VCaP (cell line): ENCODE data around the gene FAM131A.

Experiments
- H3K27ac ChIP-seq: fragments of 450-650 bp; 2 replicates; pipeline ENCODE4 v1.5.1; 2017
- TF ChIP-seq, protein P1 (sequence below): fragments of 450-650 bp; conservative IDR thresholded peaks from 2 replicates; pipeline ENCODE4 v1.5.1; 2017; ENCODE audit warnings: mild to moderate bottlenecking, moderate library complexity

The FAM131A gene

DNA sequence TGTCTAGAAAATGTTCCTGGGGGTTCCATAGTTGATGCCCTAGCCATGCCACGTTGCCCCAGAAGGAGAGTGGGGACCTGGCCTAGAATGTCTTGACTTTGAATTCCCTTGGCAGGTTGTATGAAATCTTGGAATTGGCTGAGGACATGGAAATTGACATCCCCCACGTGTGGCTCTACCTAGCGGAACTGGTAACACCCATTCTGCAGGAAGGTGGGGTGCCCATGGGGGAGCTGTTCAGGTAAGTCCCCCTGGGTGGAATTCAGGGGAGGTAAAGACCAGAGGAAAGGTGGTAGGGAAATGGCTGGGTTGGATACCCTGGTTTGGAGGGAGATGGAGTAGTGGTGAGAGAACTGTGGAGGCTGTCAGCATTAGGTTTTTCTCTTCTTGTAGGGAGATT is 8.9 kb upstream of the FAM131A start:
- H3K27ac ChIP-seq = no peak overlapping the region
- TF ChIP-seq, protein P1, sequence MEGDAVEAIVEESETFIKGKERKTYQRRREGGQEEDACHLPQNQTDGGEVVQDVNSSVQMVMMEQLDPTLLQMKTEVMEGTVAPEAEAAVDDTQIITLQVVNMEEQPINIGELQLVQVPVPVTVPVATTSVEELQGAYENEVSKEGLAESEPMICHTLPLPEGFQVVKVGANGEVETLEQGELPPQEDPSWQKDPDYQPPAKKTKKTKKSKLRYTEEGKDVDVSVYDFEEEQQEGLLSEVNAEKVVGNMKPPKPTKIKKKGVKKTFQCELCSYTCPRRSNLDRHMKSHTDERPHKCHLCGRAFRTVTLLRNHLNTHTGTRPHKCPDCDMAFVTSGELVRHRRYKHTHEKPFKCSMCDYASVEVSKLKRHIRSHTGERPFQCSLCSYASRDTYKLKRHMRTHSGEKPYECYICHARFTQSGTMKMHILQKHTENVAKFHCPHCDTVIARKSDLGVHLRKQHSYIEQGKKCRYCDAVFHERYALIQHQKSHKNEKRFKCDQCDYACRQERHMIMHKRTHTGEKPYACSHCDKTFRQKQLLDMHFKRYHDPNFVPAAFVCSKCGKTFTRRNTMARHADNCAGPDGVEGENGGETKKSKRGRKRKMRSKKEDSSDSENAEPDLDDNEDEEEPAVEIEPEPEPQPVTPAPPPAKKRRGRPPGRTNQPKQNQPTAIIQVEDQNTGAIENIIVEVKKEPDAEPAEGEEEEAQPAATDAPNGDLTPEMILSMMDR = no peak

DNA sequence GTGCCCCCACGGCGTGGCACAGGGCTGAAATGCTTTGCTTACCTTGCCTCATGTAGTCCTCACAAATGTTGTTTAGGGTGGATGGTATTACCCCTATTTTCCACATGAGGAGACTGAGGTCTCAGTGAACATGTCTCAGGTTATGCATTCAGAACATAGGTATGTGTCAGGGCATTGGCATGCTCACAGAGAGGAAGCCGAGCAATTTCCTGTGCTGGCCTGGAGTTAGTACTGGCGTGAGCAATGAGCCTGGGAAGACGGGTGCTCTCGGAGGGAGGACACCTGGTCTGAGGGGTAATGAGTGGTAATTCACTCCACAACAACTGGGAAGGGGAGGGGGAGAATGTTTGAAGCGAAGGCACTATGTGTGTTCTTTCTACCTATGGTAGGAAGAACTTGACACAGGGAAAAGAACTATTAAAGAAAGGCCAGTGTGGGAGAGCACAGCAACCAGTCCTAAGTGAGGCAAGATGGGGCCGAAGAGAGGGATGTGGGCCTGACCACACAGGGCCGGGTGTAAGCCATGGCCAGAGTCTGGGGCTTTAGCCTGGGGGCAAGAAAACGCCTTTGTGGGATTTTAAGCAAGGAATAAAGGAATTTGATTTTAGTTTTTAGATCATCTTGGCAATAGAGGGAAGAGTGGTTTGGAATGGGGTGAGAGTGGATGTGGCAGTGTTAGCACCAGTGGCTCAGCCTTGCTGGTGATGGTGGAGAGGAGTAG is 4.9 kb upstream of the FAM131A start:
- TF ChIP-seq, protein P1 = no peak
- peak overlapping the region; percentile 26; the same call in 1 of the 2 replicates for H3K27ac ChIP-seq

DNA sequence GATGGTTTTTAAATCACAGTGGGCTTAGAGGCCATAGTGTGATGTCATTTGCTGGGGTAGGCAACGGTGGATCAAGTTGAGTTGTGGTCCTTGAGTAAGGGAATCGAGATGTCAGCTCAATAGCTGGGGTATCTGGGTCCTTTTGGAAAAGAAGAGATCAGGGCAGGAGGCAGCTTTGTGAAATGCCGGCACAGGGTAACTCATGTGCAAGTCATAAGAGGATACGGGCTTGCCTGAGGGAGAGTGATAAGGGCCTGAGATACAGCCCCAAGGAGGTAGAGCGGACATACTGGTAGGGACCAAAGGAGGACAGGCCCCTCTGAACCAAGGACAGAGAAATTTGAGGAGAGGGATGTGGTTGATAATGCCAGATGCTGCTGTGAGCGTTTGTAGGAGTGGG is 4.2 kb upstream of the FAM131A start:
- H3K27ac ChIP-seq = peak overlapping the region; percentile 26
- TF ChIP-seq, protein P1 = no peak

DNA sequence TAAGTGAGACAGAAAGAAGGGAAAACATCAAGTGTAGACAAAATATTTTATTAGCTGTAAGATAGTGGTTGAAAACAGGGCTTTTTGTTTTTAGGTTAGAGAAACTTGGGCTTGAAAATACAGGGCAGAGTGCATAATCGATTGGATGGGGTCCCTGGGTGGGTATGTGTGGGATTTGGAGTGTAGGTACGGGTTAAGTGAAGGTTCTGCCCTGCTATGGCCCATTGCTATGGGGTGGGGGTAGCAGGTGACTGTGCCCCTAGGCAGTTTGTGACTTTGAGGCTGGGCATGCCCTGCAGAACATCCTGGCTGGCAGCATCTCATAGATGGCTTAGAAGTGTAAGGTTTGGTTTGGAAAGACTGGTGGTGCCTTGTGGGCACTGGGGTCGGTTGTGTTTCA is 3.7 kb upstream of the FAM131A start:
- H3K27ac ChIP-seq = peak overlapping the region; percentile 26
- TF ChIP-seq, protein P1 = no peak

DNA sequence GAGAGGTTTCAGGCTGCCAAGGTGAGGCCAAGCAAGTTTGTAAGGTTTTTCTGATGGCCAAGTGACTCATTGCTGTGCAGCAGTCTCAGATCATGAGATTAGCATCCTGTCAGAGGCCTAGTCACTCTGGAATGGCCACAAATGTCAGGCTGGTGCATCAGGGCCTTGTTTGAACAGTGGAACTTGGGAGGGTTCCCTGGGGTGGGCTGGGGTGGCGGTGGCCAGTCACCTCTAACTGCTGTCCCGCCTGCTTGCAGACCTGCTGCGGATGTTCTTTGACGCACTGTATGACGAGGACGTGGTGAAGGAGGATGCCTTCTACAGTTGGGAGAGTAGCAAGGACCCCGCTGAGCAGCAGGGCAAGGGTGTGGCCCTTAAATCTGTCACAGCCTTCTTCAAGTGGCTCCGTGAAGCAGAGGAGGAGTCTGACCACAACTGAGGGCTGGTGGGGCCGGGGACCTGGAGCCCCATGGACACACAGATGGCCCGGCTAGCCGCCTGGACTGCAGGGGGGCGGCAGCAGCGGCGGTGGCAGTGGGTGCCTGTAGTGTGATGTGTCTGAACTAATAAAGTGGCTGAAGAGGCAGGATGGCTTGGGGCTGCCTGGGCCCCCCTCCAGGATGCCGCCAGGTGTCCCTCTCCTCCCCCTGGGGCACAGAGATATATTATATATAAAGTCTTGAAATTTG is 2.8 kb upstream of the FAM131A start:
- peak overlapping the region; percentile 81; the same call in 1 of the 2 replicates for H3K27ac ChIP-seq
- TF ChIP-seq, protein P1 = no peak

DNA sequence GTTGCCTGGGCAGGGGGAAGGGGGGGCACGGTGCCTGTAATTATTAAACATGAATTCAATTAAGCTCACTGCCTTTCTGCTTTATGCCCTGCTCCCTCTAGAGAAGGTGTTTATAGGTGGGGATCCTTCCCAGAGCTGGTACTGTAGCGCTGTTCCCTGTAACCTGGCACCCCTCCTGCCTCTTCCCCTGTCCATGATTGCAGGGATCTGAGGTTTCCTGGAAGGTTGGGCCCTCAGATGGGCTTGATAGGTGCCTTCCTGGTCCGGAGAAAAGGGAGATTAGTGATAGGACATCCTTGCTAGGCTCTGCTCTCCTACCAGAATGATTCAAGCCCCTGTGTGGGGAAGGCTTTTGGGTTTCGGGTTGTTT is 2.1 kb upstream of the FAM131A start:
- TF ChIP-seq, protein P1 = no peak
- H3K27ac ChIP-seq = peak overlapping the region; percentile 81

DNA sequence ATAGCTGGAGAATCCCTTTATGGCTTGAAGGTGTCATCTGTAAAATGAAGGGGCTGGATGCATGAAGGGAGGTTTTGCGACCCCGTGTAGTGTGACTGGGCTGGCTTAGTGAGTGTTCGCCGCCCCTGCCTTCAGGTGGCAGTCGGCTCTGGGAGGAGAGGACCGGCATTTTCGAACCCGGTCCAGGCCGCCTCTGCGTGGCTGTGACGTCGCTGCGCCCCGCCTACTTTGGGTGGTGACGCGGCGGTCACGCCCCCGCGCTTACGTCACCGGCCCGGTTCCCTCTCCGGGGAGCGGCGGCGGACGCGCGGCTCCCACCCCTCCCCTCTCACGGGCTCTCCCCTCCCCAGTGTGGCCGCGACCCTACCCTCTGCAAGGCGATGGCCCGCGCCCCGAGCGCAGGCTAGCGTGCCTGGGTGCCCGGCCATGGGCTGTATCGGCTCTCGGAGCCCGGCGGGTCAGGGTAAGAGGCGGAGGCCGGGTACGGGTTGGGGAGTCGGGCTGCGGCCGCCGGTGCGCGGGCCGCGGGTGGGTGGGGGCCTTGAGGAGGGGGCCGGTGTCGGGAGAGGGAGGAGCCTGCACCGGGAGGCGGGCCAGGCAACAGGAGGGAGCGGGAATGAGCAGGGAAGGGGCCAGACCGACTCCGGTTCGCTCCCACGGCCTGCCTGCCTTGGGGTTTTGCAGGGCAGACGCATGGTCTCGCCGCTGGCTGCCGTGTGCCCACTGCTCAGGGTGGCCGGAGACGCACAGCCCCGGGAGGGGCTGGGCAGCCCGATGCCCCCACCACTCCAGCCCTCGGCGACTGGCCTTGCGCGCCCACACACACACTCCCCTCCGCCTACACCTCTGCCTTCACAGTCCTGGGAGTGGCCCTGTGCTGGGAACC is 1.5 kb upstream of the FAM131A start:
- TF ChIP-seq, protein P1 = no peak
- H3K27ac ChIP-seq = peak overlapping the region; percentile 81
